ENCODE data around the gene INPP4B.
"Not testable (repeated sequence)": the region's sequence is repeated elsewhere in the genome, so short reads cannot be mapped to it uniquely, and the experiment has no call there.

The INPP4B gene

GRCh38 chr4:142406499-142406835, 439.6 kb downstream of the INPP4B start:
- no peak for DNase-seq

DNA sequence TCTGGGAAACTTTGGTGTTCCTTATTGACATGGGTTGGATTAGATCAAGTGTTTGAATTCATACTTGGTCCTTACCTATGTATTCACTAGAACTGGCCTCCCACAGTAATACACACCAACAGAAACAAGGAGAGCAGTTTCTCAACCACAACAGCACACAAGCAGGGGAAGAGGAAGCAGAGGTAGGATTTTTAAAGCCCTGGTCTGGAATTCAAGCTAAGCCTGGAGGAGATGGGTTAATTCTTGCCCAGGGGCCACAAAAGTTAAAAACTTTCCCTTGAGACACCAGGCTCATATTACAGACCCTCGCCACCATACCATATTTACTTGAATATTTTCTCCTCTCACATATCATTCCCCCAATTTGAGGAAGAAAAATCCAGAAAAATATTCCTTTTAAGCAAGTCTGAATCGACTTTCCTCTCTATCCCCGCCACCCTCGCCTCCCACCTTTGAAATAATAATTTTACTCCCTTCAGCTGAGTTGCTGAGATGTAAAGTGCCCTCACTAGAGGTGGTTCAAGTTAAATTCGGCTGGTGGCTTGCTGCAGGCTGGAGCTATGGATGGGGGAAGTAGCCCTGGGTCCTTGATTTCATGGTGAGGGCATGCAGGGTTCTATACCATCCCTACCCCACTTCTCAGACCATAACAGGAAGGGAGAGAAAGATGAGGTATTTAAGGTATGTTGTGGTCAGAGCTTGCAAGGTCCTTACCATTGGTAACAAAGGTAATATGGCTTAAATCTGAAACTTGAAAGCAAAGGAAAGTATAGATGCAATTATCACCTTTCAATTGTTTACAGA, 440.2 kb downstream of the INPP4B start:
- DNase-seq = peak in 1 of 5 donors; percentile 44

- peak; percentile 20 to 86 (median 44) for DNase-seq
Observed at GRCh38 chr4:142405021-142405694, 440.9 kb downstream of the INPP4B start.

GRCh38 chr4:142404191-142404611, 441.9 kb downstream of the INPP4B start:
- DNase-seq = peak in 1 of 5 donors; percentile 60

DNA sequence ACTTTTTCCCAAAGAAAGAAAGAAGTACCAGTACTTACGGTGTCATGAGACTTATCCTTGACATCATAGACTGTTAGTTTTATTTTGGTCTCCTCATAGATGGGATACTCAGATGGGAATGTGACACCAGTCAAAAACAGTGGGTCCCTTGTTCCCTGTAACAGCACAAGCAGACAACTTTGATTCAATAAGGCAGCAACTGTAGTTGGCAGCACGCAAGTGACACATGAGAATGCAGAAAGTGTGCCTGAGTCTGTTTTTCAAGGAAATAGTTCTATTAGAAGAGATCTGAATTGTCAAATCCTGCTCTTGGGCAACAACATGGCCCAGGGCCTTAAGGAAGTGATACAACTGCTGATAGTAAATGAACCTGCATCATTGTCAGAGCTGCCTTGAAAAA, 443.2 kb downstream of the INPP4B start:
- peak in 1 of 5 donors; percentile 59 for DNase-seq

GRCh38 chr4:142402156-142402555, 443.9 kb downstream of the INPP4B start:
- no peak for DNase-seq

DNA sequence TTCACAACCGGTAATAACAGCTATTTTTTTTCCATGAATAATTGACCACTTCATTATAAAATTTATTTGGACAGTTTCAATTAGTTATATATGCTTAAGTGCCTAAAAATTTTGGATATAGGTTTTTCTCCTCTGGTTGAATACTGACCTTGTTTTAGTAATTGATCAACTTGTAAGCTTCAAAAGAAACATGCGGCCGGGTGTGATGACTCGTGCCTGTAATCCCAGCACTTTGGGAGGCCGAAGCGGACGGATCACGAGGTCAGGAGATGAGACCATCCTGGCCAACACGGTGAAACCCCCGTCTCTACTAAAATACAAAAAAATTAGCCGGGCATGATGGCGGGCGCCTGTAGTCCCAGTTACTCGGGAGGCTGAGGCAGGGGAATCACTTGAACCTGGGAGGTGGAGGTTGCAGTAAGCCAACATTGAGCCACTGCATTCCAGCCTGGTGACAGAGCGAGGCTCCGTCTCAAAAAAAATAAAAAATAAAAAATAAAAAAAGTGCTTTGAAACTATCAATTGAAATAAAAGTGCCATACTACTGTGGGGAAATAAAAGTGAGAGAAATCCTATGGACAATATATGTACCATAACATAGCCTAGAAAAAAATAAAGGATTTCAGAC, 448.6 kb downstream of the INPP4B start:
- DNase-seq = not testable (repeated sequence)

GRCh38 chr4:142396279-142396678, 449.8 kb downstream of the INPP4B start:
- DNase-seq = peak in 1 of 5 donors; percentile 40

DNA sequence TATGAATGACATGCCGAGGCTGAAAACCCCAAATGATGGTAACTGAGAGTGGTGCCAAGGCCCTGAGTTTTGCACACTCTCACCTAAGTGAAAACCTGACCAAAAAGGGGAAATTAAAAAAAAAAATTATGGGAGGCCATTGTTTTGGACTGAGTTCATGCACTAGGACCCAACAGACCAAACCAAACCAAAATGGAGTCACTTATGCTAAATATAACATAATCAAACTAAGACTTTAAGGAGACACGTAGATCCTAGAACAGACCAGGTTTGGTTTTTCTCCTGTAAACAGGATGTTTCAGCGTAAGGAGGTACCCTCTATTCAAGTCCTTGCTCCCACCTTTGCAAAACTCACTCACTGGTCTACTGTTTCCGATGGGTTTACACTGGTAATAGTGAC, 453.0 kb downstream of the INPP4B start:
- DNase-seq = no peak

GRCh38 chr4:142386856-142387255, 459.2 kb downstream of the INPP4B start:
- DNase-seq = no peak

DNA sequence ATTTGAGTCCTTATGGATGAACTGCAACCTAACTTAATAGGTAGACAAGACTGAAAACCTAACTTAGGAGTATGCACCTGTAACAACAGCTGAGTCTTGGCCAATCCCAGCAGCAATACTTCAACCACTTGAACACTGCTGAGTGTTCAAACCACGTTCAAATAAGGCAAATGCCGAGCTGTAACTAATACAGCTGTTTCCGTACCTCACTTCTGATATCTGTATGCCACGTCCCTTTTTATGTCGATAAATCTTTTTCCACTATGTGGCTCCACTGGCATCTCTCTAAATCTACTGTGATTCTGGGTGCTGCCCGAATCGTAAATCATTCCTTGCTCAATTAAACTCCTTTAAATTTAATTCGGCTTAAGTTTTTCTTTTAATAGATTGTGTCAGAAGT, 459.7 kb downstream of the INPP4B start:
- no peak for DNase-seq

DNA sequence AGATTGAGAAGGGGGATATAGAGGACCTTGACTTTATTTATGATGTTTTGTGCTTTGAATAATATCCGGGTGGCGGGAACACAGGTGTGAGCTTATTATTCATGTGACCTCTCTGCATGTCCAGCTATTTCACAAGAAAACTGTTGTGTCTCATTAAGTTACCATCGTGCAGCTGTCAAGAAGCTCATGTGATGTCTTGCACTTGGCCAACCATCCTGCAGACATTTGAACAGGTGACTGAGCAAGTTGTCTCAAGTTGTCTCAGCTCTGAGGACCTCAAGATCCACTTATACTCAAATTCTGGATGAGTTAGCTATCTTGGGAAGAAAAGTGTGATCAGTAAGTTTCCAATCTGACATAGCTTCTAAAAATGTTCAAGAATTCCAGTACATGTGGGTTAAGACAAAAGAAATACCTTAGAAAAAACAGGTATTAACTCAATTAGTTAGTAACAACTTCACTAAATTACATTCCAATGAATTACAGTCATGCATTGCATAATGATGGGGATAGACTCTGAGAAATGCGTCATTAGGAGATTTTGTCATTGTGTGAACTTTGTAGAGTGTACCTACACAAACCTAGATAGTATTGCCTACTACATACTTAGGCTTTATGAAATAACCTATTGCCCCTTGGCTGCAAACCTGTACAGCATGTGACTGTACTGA, 462.2 kb downstream of the INPP4B start:
- no peak for DNase-seq

GRCh38 chr4:142383354-142383753, 462.7 kb downstream of the INPP4B start:
- no peak for DNase-seq

DNA sequence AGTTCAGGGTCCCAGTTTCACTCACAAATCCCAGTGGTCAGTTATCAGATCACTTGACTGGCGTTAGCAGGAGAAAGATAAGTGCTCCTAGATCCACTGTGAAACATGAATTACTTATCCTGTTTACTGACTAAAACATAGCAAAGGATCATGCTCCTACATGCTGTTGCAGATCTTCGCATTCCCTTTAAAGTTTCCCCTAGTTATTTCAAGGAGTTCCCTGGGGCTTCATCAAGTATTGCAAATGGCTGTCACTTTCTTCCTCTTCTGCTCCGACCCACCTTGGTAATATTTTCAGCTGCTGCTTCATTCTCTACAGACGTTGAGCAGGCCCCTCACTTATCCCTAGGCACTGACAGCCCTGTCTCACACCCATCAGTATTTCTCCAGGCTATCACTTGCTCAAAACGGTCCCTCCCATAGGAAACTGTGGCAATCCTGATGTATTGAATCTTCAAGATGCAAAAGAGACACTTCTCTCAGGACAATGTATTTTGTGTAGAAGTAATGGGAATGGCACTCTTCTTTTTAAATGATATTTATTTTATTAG, 466.0 kb downstream of the INPP4B start:
- no peak for DNase-seq

DNA sequence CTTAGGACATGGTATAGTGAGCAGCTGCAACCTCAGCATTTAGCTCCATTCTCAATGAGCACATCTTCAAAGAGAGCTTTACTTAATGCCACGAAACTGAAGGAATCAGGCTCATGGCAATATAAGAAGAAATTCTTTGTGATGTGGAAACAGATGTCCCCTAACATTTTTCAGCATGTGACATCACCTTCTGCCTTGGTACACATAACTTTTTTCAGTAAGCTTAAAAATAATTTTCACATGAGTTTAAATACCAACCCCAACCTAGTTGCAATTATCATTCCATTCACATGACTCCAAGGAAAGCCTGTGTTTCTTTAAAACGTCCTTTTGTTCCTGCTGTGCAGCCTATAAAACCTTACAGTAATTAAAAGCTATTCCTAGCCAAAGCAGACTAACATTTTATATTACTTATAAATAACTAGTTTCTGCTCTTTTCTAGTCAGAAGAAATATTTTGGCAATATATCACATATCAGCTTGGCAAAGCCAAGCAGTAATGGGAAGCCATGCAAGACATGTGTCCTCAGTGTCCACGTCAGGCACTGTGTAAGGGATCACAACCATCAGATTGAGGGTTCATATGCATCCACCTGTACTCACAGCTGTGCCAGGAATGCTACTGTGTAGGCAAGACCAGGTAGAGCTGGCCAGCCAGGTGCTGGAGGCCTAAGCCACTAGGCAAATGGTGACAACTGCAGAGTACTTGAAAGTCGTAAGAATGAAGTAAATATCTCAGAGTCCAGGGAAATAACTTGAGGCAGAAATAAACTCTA, 466.6 kb downstream of the INPP4B start:
- DNase-seq = no peak

DNA sequence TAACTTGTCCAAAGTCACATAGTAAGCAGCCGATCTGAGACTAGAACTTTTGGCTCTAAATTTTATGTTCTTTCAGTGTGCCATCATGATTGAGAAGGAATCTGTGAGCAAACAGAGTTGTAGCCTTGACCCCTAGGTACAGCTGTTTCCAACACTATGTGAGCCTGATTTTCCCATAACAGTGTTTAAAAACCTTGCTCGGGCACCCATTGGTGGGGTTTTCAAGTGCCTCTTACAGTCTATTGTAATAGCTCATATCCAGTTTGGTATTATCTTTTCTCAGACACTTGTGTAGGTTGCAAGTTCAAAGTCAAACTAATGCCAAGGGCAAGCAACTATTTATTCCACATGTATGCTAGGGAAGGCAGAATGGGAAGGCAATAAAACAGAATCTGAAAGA, 467.9 kb downstream of the INPP4B start:
- no peak for DNase-seq

DNA sequence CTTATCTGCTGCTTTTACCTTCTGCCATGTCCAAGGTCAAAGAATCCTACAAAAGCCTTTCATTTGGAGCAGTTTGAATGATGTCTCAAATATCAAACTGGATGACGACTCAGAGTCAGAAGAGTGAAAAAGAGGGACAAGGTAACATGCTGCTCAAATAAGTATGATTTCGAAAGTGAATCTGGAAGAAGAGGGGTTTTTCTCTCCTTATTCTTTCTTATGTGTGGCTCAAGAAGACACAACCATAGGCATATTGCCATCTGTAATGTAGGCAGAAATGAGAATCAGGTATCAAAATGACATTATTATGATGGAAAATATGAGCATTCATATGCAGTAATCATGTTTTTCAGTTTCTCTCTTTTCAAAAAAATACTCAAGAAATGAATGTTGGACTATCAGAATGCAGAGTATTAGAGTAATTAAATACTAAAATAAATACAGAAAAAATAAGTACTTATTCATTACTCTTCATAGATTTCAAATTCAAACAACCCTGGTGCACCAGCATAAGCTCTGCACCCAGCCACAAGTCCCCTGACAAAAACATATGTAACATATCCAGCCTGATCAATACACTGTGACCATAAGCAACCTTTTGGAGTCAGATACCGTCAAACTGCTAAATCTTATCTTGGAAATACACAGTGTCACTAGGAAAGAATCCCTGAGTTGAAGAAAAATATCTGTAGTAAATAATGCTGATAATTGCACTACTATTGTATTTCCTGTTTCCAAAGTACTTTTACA, 468.6 kb downstream of the INPP4B start:
- peak in 1 of 5 donors; percentile 71 for DNase-seq

- no peak for DNase-seq
Observed at GRCh38 chr4:142376204-142376603, 469.9 kb downstream of the INPP4B start.

GRCh38 chr4:142373610-142374009, 472.5 kb downstream of the INPP4B start:
- DNase-seq = no peak

GRCh38 chr4:142372530-142373260, 473.4 kb downstream of the INPP4B start:
- no peak for DNase-seq

DNA sequence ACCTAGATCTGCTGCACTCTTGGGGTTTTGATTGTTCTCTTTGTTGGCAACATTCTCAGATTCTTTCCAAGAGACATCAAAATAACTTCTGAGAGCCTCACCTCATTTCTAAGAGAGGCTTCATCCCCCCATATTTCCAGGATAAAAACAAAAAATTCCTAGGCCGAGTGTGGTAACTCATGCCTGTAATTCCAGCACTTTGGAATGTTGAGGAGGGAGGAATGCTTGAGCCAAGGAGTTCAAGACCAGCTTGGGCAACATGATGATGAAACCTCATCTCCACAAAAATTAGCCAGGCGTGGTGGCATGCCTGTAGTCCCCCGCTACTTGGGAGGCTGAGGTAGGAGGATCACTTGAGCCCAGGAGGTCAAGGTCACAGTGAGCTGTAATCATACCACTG, 477.0 kb downstream of the INPP4B start:
- no peak for DNase-seq
